Left ventricle myocardium inferior (tissue), 1 donor: Measurements from ENCODE around the gene ANKK1. TPM values are rescaled to one million over a fixed set of nuclear protein-coding genes. Genes with fewer than 3 reads are reported as not detected.

Experiments used
- DNase-seq: peaks from one replicate; pipeline ENCODE4 v3.0.0-alpha.2; 2020
- H3K27ac ChIP-seq: fragments of 200-600 bp; replicated peaks from 2 replicates; pipeline ENCODE4 v1.8.0; 2021
- H3K27me3 ChIP-seq: fragments of 200-600 bp; 2 replicates; pipeline ENCODE4 v1.8.0; 2021; ENCODE audit warnings: low read depth
- H3K36me3 ChIP-seq: fragments of 200-600 bp; 2 replicates; pipeline ENCODE4 v1.8.0; 2021
- H3K4me1 ChIP-seq: fragments of 200-600 bp; 2 replicates; pipeline ENCODE4 v1.8.0; 2021
- H3K4me3 ChIP-seq: fragments of 200-600 bp; 2 replicates; pipeline ENCODE4 v1.8.0; 2021; ENCODE audit warnings: mild to moderate bottlenecking, moderate library complexity
- H3K9me3 ChIP-seq: fragments of 200-600 bp; replicated peaks from 2 replicates; pipeline ENCODE4 v1.8.0; 2021
- intact Hi-C: fragments of 100-400 bp; cut with micrococcal nuclease; formaldehyde crosslinking; loops from one replicate; pipeline ENCODE4 v1.11.0; 2022
- total RNA-seq: library from RNA; stranded (reverse); fragmentation: NEBNext Ultra II Directional; extraction: Animal tissue kit (Norgen Biotek cat#: 25700); gene quantifications from one replicate; pipeline ENCODE4 v1.2.1, GENCODE V29; 2021
- TF ChIP-seq, protein P1 (sequence below): fragments of 200-600 bp; IDR thresholded peaks from 2 replicates; pipeline ENCODE4 v1.8.0; 2021; ENCODE audit warnings: antibody characterized with exemption, mild to moderate bottlenecking, borderline replicate concordance
- donor health status: DM: no; HTN: yes; CAD: no; lungs with severe emphysema.

Gene ANKK1
- total RNA-seq, 1 donor from 2014 or later, result not detected

DNA sequence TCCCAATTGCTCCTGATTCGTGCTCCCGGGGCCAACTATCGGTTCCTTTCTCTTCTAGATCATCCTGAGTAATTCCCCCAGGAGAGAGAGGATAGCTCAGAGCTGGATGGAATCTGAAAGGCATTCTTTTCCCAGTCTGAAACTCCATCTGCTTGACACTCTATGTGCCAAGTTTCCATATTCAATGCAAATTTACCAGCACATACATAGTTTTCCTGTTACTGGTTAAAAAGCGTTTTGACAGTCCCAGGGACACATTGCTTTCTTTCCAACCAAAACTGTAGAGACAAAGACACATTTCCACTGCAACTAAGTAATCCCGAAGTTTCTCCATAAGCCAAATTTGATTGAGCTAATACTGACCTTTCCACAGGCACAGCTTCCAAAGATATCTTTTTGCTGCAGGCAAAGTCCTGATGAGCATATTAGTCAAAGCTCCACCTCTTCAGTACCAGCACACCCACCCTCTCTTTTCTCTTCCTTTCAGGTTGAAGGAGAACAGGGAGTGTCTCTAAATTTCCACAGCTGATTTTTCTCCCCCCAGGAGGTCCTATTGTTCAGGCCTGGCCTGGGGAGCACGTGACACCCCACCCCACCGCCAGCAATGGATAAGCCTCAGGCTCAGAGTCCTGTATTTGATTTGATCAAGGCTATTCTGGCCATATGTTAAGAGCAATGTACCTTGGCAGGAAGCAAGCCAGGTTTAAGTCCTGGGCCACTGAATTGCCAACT, 9.7 kb upstream of the ANKK1 start:
- intact Hi-C loops, result no loop called here
- no peaks in the 10 kb centered on the region for H3K9me3 ChIP-seq
- peaks cover 4% of the 10 kb centered on the region for H3K36me3 ChIP-seq
- TF ChIP-seq, protein P1, sequence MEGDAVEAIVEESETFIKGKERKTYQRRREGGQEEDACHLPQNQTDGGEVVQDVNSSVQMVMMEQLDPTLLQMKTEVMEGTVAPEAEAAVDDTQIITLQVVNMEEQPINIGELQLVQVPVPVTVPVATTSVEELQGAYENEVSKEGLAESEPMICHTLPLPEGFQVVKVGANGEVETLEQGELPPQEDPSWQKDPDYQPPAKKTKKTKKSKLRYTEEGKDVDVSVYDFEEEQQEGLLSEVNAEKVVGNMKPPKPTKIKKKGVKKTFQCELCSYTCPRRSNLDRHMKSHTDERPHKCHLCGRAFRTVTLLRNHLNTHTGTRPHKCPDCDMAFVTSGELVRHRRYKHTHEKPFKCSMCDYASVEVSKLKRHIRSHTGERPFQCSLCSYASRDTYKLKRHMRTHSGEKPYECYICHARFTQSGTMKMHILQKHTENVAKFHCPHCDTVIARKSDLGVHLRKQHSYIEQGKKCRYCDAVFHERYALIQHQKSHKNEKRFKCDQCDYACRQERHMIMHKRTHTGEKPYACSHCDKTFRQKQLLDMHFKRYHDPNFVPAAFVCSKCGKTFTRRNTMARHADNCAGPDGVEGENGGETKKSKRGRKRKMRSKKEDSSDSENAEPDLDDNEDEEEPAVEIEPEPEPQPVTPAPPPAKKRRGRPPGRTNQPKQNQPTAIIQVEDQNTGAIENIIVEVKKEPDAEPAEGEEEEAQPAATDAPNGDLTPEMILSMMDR, result no peak
- H3K4me3 ChIP-seq, result no peak overlapping the region
- H3K27me3 ChIP-seq, result peaks cover 26% of the 10 kb centered on the region
- DNase-seq, result no peak
- no peaks in the 10 kb centered on the region for H3K4me1 ChIP-seq
- H3K27ac ChIP-seq, result no peak overlapping the region

DNA sequence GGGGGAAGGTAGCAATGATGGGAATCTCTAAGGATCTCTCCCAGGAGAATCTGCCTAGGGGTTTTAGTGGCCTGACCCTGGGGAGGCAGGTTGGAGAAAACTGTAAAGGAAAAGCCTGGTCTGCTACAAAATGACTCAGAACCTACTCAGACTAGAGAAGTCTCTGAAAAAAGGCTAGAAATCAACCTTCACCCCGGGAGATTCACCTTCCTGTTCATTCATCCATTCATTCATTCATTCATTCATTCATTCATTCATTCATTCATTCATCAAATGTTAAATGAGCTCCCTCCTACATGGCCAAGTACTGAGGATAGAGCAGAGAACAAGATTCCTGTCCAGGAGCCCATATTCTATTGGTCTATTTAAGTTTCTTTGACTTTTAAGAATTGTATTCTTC, 8.9 kb upstream of the ANKK1 start:
- TF ChIP-seq, protein P1, result no peak
- Histone ChIP-seq H3K27me3 (peaks cover 26% of the 10 kb centered on the region), H3K4me1 (peaks cover 4% of the 10 kb centered on the region), H3K36me3 (peaks cover 4% of the 10 kb centered on the region), H3K27ac (no peak overlapping the region), H3K9me3 (no peaks in the 10 kb centered on the region), H3K4me3 (no peak overlapping the region)
- DNase-seq, result no peak
- intact Hi-C loops, result no loop called here

DNA sequence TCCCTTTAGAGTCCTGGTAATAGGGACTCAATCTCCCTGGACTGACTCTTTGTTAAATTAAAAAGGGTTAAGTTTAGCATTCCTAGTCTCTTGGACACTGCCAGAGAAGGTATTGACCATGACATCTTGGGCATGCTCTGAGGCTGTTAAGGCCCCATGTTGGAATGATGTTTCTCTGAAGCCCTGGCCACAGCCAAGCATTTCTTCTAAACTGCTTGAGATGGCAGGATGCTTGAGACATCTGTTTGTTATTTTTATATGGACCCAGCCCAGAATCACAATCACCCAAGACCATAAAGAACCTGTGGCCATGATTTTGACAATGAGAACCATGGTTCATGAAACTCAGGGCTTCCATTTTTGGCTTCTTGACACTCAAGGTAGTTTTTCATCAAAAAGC, 5.5 kb upstream of the ANKK1 start:
- Histone ChIP-seq H3K4me1 (peaks cover 4% of the 10 kb centered on the region), H3K36me3 (peaks cover 4% of the 10 kb centered on the region), H3K4me3 (no peak overlapping the region), H3K27ac (no peak overlapping the region), H3K27me3 (peaks cover 35% of the 10 kb centered on the region), H3K9me3 (no peaks in the 10 kb centered on the region)
- TF ChIP-seq, protein P1, result no peak
- intact Hi-C loops, result no loop called here
- DNase-seq, result no peak

DNA sequence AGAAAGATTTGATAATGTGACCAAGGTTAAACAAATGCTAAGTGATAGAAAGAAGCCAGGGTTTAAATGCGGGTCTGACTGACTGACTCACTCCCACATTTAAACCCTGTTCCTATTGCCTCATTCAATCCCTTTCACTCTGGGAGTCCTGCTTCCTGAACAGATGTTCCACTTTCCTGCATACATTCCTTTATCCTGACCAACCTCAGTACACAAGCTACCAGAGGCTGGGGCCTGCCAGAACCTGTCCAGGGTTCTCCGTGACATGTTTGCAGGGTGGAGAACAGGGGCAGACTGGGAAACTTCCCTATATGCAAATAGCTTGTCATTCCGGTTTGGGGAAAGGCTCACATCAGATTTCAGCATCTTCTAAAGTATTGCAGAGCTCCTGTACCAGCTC, 3.0 kb upstream of the ANKK1 start:
- no peaks in the 10 kb centered on the region for H3K9me3 ChIP-seq
- peaks cover 4% of the 10 kb centered on the region for H3K4me1 ChIP-seq
- intact Hi-C loops, result no loop called here
- H3K4me3 ChIP-seq, result no peak overlapping the region
- TF ChIP-seq, protein P1, result no peak
- H3K36me3 ChIP-seq, result peaks cover 4% of the 10 kb centered on the region
- DNase-seq, result no peak
- no peak overlapping the region for H3K27ac ChIP-seq
- peaks cover 42% of the 10 kb centered on the region for H3K27me3 ChIP-seq

DNA sequence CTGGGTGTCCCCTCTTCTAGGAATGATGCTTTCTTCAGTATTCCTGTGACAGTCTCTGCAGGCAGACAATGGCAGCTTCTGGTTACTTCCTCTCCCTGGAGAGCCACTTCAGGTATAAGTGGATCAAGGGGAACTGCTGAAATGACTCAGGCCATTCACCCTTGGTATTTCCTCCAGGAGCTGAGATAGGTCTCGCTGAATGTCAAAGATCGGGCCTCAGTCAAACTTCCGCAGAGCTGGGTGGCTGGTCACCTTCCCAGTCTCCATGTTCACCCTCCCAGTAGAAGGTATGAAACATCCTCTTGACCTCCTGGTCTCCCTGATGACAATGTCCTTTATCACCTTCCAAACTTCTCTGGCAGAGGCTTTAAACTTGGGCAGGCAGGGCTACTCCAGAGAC, 1.8 kb upstream of the ANKK1 start:
- Histone ChIP-seq H3K36me3 (peaks cover 3% of the 10 kb centered on the region), H3K27ac (no peak overlapping the region), H3K9me3 (no peaks in the 10 kb centered on the region), H3K4me3 (no peak overlapping the region), H3K27me3 (peaks cover 45% of the 10 kb centered on the region), H3K4me1 (peaks cover 4% of the 10 kb centered on the region)
- TF ChIP-seq, protein P1, result no peak
- DNase-seq, result no peak
- intact Hi-C loops, result no loop called here
